GM18502 (cell line): ENCODE data around the gene MMP20.
"Not testable (repeated sequence)": the region's sequence is repeated elsewhere in the genome, so short reads cannot be mapped to it uniquely, and the experiment has no call there.

Source experiments
- ATAC-seq: cut with Tn5 transposase; IDR thresholded peaks from one replicate; pipeline ENCODE4 v1.9.1; 2021; ENCODE audit warnings: mild to moderate bottlenecking; ENCODE audit not compliant: unreplicated experiment, poor library complexity

MMP20 gene, protein sequence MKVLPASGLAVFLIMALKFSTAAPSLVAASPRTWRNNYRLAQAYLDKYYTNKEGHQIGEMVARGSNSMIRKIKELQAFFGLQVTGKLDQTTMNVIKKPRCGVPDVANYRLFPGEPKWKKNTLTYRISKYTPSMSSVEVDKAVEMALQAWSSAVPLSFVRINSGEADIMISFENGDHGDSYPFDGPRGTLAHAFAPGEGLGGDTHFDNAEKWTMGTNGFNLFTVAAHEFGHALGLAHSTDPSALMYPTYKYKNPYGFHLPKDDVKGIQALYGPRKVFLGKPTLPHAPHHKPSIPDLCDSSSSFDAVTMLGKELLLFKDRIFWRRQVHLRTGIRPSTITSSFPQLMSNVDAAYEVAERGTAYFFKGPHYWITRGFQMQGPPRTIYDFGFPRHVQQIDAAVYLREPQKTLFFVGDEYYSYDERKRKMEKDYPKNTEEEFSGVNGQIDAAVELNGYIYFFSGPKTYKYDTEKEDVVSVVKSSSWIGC

DNA sequence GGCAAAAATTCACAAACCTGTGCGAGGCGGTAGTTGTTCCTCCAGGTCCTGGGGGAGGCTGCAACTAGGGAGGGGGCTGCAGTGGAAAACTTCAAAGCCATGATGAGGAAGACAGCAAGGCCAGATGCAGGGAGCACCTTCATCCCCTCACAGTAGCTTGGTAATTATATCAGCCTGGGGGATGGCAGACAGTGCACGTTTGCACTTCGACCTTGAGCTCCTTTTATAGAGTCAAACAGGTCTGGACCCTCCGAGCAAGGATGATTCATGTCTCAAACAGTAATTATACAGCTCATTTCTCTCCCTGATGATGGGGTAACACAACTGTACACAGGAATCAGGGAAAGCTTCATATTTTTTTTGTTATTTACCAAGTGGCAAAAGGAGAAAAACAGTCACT, at the start of gene MMP20:
TSS of gene MMP20 (minus strand) at position 156 of the 400 bp plus-strand sequence. CDS start at position 143, 13 bp downstream.
- no peak for ATAC-seq

DNA sequence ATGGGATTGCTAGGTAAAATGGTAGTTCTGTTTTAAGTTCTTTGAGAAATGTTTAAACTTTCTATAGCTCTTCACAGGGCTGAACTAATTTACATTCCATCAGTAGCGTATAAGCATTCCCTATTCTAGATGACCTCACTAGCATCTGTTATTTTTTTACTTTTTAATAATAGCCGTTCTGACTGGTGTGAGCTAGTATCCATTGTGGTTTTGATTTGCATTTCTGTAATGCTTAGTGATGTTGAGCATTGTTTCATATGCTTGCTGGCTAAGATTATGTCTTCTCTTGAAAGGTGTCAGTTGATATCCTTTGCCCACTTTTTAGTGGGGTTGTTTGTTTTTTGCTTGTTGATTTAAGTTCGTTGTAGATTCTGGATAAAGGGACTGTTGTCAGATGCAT, 44.5 kb upstream of the MMP20 start:
- ATAC-seq: peak; percentile 56

DNA sequence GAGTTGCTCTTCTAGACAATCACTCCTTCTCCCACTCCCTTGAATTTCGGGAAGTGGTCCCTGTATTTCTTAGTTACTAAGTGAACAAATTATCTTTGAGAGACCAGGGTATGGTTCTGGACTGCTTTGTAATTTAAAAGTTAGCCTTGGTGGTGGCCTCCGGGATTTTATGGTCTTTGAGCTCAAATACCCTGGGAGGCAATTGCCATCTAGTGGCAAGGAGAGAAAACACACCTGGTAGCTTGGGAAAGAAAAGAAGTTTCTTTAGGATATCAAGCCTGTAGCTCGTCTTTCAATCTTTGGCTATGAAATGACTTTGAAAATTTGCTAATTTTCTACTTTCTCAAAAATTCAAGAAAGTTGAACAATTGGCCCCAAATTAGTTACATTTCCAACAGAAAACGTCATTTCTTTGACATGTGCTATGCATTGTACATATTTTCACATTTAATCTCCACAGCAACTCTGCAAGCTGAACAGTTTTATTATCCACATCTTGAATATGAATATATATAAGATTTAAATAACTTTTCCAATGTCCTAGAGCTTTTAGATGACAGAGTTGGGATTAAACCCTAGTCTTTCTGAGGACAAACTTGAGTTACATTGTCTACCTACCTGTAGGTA, 41.3 kb upstream of the MMP20 start:
- peak; percentile 63 for ATAC-seq

DNA sequence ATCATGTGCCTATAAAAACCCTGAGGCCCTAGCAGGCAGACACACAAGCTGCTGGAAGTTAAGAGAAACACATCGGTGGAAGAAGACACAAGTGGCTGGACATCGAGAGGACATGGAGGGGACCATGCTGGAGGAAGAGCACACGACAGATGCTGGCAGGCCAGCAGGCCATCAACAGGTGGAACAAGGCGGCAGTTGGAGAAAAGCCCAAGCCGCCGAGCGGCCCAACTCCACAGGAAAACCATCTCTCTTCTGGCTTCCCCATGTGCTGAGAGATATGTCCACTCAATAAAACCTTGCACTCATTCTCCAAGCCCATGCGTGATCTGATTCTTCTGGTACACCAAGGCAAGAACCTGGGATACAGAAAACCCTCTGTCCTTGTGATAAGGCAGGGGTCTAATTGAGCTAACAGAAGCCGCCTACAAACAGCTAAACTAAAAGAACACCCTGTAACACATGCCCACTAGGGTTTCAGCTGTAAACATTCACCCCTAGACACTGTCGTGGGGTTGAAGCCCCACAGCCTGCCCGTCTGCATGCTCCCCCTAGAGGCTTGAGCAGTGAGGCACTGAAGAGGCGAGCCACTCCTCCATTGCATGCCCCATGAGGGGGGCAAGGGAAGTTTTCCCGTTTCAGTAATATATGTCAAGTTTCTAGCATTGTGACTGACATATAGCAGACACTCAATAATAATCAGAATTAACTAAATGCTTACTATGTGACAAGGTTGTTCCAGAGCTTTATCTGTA, 39.0 kb upstream of the MMP20 start:
- ATAC-seq: peak; percentile 58

DNA sequence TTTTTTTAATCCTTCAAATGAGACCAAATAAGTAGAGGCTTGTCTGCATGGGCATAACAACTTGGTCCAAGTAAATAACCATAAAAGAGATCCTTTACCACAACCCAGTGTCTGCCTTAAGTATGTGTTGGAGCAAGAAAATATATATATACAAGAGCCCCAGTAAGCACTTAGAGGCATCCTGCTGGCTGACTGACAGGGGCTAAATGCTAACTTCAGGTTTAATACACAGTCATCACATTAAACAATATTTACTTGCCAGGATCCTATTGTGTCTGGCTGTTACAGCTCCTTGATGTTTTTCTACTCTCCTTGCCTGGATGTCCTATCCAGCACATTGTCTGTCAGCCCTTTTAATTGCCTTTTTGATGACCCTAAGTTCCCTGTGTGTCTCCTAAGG, 37.5 kb upstream of the MMP20 start:
- no peak for ATAC-seq

DNA sequence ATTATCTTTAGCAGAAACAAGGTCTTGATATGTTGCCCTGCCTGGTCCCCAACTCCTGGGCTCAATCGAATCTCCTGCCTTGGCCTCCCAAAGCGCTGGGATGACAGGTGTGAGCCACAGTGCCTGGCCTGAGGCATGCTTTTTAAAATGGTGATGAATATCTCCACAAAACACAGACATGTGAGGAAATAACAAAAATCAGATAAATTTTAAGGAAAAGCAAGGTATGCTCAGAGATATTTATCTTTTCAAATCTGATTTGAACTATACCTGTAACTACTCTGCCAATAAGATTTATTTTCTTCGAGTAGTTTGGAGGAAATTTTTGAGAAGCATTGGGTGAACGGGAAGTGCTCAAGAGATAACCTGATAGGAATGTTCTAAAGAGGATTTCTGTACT, 35.9 kb upstream of the MMP20 start:
- ATAC-seq: no peak

DNA sequence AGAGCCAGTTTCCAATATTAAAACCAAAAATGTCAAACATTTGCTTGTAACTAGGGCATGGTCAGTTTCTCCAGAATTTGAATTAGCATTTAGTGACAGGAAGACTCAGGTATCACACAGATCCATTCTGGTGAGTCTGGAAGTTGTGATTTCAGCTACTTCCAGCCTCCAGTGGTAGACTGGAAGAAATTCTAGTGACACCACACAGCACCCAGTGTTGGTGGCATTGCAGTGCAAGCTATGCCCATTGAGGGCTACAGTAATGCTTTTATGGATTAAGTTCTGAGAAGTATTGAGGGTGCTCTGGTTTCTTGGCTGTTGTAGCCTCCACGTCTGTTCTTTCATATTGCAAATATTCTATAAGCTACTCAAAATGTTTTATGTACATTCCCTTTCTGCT, 31.4 kb upstream of the MMP20 start:
- ATAC-seq: no peak

DNA sequence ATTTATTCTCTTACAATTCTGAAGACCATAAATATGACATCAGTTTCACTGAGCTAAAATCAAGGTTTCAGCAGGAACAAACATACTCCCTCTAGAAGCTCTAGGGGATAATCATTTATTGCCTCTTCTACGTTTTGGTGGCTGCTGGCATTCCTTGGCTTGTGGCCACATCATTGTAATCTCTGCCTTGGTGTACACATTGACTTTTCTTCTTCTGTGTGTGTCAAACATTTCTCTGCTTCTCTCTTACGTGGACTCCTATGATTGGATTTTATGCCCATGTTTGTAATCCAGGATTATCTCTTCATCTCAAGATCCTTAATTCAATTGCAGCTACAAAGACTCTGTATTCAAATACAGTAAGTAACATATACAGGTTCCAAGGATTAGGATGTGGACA, 30.4 kb upstream of the MMP20 start:
- ATAC-seq: no peak

DNA sequence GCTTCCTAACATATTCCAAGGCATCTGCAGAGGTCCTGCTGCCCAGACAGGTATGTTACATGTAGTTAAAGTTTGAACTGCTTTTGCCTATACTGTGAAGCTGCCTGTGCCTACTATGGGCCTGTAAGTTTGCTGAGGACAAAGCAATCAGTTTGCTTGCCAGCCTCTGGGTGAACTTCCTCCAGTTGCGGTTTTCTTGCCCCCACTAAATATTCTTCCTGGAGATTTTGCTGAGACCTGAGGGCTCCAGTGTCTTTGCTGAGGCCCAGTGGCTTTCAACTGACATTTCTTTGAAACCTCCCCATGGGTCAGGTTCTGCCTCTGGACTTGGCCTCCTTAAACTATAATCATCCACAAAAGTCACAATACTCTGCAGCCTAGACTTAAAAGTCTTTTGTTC, 29.6 kb upstream of the MMP20 start:
- ATAC-seq: no peak

DNA sequence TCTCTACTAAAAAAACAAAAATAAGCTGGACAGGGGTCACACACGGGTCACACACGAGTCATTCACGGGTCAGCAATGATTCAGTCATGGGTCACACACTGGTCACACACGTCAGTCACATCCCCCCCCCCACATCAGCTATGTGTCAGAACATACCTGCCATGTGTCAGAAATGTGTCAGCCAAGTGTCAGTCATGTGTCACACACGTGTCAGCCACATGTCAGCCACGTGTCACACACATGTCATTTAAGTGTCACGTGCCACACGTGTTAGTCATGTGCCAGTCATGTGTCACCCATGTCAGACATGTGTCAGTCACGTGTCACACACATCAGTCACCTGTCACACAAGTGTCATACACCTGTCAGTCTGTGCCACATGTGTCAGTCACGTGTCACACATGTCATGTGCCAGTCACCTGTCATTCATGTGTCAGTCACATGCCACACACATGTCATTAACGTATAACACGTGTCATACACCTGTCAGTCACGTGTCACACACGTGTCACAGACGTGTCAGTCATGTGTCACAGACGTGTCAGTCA, 28.7 kb upstream of the MMP20 start:
- ATAC-seq: no peak

DNA sequence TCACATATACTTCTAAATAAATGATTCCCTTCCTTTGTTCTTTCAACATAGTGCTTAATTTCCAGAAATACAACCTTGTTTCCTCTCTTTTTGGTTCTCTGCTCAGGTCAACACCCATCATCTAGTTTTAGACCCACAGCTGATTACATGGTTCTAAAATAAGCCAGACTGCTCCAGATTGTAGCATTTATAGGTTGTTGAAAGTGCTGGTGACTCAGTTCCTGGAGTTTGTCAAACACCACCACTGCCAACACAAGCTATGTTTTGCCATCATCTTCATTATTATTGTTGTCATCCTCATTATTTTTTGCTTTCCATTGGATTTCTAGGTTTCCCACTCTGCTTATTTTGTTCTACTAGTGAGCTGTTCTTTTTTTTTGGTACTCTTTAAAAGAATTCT, 22.3 kb upstream of the MMP20 start:
- no peak for ATAC-seq

DNA sequence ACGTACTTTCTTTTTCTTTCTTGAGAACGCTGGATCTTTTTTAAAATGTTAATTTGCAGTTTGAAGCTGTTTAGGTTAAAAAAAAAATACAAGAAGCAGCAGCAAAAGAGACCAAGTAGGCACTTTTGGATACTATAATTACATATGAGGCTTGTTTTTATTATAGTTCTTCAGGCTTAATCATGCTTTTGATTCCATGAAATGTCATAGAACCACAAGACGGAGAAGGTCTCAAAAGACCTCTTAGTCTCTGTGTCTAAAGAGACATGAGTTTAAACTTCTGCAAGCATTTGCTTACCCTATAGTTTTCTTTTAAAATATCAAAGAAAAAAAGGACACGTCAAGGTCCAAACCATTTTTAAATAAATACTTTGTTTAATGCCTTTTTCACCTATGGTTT, 18.8 kb upstream of the MMP20 start:
- no peak for ATAC-seq

DNA sequence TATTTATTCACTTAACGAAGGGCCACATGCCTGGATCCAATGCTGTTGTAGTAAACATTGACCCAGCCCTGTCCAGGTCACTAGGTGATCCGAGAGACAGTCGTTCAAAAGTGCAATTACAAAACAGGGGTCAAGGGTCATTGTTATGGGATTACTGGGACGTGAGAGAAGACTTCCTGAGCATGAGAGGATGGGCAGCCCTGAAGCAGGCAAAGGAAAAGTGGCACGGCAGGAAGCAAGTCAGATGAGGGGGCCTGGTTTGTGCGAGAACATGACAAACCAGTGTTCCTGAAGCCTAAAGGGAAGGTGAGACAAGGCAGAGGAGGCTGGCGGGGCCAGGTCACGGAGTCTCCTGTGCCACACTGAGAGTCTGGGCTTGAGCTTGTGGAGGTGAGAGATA, 15.8 kb upstream of the MMP20 start:
- ATAC-seq: no peak

DNA sequence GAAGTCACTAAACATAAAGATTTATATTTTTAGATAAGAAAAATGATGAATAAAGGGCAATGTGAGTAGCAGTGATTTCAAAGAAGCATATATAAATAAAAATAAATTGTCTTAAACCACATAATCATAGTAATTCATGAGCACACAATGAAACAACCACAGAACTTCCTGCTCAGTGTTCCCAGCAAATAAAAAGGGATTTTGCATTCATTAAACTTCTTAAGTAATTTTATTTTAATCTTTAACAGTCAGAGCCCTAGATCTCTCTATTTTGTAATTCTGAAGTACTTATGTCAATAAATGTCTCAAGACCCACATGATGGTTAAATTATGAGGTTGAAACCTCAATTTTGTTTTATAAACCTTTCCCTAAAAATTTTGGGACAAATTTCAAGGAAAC, 14.5 kb upstream of the MMP20 start:
- no peak for ATAC-seq

DNA sequence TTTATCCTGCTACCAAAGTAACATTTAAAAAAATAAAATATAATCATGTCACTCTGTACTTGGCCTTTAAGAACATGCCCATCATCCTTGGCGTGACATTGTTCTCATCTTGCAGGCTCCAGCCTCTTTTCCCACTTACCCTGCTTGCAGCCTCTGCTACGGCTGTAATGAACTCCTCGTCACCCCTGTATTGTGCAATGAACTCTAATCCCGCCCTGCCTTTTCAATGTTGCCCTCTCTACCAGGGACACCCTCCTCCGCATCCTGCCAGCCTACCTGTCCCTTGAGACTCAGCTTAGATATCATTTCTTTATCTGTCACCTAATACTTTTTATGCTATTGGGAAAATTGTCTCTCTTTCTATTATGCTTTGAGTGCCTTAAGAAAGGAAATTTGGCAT, 12.6 kb upstream of the MMP20 start:
- no peak for ATAC-seq

DNA sequence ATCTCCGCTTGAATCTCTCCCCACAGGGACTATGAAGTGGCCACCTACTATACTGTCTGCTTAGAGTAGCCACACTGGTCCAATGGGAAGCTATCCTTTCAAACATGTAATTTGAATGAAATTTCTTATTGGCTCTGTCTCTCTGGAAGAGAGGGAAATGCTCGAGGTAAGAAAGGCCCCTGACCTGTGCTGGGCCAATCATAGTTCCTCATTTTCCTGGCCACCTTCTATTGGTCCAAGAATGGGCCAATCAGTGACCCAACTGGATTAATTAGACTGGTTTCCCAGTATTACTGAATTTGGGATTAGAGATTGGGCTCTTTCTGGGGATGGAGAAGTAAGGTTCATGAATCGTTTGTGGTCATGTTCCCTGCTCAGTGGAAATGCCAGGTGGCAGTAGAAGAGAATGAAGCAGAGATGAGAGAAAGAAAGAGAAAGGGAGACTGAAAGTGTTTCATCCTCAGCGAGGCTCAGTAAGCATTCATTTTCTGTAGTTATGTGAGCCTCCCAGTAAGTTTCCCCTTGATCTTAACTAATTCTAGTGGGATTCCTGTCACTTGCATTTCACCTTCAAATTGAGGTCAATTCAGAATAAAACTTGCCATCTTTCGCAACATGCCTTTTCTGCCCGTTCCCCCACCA, 8.4 kb upstream of the MMP20 start:
- ATAC-seq: no peak

DNA sequence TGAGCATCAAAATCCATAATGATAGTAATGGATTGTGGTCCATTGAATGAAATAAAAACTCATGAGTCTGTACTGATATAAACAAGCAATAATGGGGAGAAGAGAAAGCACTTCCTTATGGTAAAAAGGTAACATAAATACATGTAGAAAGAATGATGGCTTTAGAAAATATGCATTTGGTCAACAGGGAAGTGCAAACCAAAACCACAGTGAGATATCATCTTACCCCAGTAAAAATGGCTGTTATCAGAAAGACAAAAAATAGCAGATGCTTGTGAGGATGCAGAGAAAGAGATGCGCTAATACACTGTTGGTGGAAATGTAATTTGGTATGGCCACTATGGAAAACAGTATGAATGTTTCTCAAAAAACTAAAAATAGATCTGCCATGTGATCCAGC, 6.9 kb upstream of the MMP20 start:
- ATAC-seq: no peak

DNA sequence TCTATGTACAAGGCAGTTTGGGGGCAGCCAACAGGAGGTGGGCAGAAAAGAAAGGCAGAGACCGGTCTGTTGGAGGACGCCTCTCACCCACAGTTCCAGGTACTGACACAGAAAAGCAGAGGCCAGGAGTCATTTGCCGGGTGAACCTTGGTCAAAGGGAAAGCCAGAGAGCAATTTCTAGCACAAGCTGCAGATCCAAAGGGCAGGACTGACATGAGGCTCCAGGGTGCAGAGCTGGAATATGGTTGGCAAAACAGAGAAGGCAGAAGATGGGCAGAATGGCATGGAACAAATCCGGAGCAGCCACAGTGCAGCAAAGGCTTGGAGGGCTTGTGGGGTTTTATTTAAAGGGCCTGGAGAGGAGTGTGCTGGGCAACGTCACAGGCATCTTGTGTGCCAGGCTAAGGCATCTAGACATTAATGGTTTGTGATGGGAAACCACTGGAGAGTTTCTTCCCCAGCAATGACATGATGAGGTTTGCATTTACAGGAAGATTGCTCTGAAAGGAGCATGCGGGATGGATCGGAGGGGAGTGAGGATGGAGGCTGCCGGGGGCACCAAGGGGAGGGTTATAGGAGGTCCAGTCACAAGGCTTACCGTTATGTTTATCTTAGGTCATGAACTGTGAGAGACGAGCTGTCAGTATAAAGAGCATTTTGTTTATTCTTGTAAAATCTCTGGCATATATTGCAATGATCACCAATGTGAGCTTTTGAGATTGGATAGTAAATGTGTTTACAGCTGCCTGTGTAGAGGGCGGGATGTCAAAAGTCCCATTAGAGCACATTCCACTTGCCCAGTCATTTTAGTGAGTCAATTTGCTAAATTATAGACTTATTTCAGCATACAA, 5.7 kb upstream of the MMP20 start:
- no peak for ATAC-seq

DNA sequence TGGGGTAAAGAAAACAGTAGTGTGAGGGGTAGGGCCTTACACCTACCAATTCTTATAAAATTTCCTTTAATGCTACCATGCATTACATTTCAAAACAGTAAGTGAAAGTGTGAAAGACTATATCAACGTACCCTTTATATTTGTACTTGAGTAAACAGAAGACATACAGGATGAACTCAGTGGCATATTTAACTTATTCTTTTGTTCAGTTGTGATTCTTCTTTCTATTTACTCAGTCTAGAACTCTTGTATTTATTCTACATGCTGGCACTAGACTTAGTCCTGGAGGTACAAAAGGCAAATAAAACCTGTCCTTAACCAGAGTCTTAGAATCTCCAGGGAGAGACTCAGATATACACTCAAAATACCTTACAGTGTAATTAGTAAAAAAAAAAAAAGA, 4.8 kb upstream of the MMP20 start:
- not testable (repeated sequence) for ATAC-seq

DNA sequence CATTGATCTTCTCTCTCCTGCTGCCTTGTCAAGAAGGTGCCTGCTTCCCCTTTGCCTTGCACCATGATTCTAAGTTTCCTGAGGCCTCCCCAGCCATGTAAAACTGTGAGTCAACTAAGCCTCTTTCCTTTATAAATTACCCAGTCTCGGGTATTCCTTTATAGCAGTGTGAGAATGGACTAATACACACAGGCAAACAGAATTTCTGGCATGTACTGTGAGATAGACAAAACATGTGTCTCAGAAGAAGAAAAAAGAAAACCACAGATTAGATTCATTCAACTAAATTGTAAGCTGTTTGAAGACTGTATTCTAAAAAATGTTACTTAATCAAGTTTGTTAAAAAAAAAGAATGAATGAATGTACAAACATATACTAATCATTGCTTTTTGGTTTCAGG, 1.5 kb upstream of the MMP20 start:
- no peak for ATAC-seq
